GM19455 (cell line): ENCODE measurements around the gene SH3RF3.

ENCODE experiments used
- ATAC-seq: cut with Tn5 transposase; IDR thresholded peaks from one replicate; pipeline ENCODE4 v1.9.1; 2021; ENCODE audit not compliant: unreplicated experiment

The SH3RF3 gene

GRCh38 chr2:109439390-109439786, 310.4 kb downstream of the SH3RF3 start:
- no peak for ATAC-seq

GRCh38 chr2:109439986-109440385, 311.0 kb downstream of the SH3RF3 start:
- ATAC-seq = no peak

GRCh38 chr2:109440499-109441156, 311.6 kb downstream of the SH3RF3 start:
- ATAC-seq = no peak

- ATAC-seq = no peak
These were observed 313.8 kb downstream of the SH3RF3 start for GRCh38 chr2:109442715-109443319.

DNA sequence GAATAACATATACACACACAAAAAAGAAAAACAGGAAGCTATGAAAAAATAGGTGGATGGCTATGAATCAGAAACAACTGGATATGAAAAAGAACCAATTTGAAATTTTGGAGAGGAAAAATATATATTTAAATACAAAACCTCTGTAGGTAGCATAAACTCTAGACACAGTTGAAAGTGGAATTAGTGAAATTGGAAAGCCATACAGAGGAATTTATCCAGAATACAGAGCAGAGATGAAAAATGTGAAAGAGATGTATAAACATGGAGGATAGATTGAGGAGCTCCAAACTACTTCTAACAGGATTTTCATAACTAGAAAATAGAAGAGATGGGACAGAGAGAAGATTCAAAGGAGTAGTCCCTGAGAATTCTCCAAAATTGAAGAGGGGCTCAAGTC, 315.9 kb downstream of the SH3RF3 start:
- ATAC-seq = no peak

DNA sequence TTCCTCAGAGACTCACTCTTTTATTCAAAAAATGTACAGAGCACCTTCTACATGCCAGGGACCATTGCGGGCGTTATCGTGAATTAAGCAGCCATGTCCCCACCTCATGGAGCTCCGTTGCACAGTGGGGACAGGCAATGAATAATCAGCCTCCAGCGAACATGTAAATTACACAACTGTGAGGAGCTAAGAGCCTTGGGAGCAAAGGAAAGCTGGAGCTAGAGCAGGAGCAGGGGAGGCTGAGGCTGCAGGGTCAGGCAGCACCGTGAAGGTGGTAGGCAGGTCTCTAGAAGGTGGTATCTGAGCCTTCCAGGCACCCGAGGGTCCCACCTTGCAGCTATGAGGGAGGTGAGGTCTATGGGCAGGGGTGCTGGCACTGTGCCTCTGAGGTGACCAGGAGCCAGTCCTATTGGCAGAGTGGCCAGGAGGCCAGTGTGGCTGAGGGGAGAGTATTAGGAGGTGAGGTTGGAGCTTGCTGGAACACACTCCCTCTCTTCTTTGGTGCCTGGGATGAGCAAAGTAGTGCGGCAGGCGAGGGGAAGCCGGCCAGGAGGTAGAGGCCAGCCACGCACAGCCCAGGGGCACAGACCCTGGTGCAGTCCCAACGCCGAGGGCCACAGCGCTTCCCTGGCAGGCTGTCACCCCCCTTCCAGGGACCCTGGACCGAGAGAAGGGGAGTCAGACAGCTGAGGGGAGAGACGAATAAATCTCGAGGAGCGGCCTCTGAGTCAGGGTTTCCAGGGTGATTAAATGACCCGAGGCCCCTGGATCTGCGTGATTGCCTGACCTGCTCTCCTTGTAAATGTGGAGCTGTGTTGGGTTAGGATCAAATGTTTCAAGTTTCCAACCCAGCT, 317.5 kb downstream of the SH3RF3 start:
- no peak for ATAC-seq

DNA sequence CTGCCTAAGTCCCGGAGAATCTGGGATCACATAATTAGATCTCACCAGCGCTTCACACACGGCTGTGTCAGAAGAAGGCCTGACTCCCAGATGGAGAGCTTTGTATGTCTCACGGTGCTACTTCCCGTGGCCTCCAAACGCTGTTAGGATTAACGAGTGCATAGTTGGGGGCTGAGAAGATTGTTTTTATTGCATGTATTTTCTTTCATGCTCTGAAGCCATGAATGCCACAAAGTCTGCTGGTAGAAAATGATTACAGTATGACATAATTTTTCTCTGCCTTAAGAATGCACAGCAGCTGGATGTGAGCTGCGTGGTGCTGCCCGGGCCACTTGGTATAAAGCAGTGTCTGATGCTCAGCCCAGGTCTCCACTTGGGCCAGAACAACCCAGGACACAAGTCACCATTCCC, 318.3 kb downstream of the SH3RF3 start:
- no peak for ATAC-seq

DNA sequence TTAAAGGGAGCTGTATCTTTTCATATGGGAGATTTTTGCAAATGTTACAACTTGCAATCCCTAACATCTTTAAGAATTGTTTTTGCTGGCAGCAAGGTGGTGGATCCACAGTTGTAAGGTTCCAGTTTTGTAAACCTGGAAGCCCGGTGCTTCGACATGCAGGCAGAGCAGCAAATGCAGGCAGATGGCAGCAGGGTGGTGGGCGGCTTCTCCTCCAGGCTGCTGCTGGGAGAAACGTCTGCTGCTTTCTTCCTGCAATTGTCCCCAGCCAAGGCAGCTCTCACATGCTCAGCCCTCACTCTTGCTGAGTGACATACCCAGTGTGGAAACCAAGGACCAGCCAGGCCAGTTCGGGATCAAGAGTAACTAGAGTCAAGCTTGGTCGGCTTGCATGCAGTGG, 318.8 kb downstream of the SH3RF3 start:
- ATAC-seq = no peak

DNA sequence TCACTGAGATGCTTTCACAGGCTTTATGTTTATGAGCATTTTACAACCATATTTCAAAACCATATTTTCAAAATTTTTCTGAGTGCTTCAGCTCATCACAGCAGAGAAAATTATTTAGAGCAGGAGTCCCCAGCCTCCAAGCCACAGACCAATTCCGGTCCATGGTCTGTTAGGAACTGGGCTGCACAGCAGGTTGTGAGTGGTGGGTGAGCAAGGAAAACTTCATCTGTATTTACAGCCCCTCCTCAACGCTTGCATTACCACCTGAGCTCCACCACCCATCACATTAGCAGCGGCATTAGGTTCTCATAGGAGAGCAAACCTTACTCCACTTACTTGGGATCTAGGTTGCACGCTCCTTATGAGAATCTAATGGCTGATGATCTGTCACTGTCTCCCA, 319.2 kb downstream of the SH3RF3 start:
- ATAC-seq = no peak

- no peak for ATAC-seq
These were observed 320.2 kb downstream of the SH3RF3 start for GRCh38 chr2:109448946-109449788.

GRCh38 chr2:109450574-109451273, 321.7 kb downstream of the SH3RF3 start:
- no peak for ATAC-seq

DNA sequence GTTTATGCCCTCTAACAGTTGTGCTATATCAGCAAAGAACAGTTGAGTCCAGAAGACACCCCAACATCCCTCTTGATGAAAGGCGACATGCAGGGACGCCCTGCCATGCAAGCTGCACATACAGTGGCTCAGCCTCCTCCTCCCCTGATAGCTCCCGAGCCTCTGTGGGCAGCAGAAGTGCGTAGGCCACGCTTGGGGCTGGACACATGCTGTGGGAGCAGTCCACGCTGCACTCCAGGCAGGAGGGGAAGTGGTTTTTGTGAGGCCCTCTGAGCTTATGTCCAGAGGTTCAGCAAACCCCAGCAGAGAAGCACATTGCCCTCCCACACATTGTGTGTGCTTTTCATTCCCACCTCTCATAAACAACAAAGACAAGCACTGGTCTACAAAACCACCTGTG, 322.7 kb downstream of the SH3RF3 start:
- no peak for ATAC-seq

DNA sequence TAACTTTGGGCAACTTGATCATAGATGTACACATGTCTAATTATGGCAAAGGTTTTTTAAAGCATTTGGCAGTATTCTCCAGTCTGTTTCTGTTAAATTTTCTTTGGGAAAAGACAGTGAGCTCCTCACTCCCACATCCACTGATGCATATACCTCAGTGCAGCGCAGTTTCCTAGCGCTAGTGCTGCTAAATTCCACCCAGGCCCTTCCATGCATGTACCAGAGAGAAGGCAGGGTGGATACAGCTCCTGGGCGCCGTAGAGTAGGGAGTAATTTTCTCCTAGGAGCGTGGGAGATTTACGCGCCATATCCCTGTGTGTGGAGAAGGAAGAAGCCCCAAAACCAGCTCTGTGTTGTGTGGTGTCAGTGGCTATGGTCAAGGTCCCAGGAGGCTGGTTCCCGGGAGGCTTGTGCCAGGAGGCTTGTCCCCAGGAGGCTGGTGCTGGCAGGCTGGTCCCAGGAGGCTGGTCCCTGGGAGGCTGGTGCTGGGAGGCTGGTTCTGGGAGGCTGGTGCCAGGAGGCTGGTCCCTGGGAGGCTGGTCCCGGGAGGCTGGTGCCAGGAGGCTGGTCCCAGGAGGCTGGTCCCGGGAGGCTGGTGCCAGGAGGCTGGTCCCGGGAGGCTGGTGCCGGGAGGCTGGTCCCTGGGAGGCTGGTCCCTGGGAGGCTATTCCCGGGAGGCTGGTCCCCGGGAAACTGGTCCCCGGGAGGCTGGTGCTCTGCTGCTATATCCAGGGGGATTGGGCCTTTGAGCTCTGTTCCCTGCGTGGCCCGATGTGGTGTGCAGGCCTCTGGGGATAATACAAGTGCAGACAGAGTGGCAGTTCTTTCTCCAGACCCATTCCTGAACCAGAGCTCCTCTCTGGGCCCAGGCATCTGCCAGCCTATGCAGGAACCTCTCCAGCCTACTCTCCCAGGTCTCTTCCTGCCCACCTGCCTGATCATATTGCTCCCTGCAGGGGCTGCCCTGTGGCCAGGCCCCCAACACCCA, 323.6 kb downstream of the SH3RF3 start:
- ATAC-seq = no peak

DNA sequence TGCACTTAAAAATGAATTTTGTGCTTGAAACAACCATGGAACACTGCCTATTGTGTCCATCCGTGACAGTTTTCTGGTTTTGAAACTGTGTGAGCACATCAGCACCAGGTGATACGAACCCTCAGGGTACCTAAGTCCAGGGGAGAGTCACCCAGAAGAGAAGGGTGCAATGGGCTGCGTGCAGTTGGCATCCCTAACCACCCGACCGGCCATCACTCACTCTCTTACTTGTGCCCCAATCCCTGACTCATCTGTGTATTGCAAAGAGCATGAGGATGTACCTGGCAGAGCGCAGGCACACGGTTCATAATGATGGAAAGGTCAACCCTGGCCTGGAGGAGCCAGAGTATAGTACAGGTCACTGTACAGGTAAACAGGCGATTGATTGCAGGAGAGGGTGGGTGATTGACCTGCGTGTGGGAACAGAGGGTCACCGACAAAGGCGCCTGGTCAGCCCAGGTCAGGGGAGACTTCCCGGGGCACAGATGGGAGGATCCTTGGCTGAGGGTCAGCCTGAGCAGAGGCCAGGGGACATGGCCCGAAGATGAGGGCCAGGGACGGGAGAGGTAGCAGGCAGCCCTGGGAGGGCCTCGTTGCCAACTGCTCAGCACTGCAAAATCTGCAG, 324.5 kb downstream of the SH3RF3 start:
- no peak for ATAC-seq

- ATAC-seq = no peak
These were observed 325.3 kb downstream of the SH3RF3 start for GRCh38 chr2:109454304-109454703.

- no peak for ATAC-seq
These were observed 325.9 kb downstream of the SH3RF3 start for GRCh38 chr2:109454765-109455394.

DNA sequence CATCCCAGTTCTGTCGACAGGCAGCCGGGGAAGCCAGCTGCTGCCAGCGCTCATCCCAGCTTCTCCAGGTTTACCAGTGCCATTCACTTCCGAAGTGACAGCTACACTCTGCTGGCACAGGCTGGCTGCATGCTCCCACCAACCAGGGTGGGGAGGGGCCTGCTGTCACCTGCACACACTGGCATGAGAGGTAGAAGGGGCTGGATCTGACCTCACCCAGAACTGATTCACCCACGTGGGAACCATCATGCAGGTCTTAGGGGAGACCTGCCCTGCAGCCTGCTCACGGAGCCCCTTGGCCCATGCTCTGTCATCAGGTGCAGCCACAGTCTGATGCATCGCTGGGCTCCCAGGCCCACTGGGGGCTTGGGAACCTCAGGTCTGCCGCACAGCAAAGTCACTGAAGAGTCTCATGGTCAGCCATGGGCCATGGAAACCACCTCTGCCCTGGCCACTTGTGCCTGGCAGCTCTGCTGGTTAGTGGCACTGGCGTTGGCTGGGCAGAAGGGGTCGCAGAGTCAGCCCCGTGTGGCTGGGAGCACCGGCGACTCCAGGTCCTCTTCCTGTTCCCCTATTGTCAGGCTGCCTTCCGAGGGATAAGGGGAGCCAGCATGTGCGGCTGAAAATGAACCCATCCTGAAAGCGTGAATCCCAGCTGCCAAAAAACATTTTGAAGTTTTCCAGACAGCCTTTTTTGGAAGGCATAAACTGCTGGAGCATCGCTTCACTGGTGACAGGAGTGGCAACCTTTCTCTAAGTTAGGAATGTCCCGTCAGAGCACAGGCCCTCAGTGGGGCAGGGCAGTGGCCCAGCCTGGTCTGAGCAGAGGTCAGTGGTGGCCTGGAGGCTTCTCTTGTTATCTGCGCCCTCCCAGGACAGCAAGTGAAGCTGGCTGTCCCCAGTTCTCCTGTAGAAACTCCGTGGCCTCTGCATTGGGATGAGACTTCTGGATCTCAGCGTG, 327.0 kb downstream of the SH3RF3 start:
- ATAC-seq = no peak
